Medulla oblongata (tissue), 1 donor: ENCODE measurements around the gene HNF1B.

Experiments
- DNase-seq: peaks from one replicate; pipeline ENCODE4 v3.0.0-alpha.2; 2015; ENCODE audit errors: extremely low spot score

The HNF1B gene

GRCh38 chr17:37761961-37762360 lies 17.1 kb upstream of the HNF1B start:
- no peak for DNase-seq

GRCh38 chr17:37761059-37761458 lies 16.2 kb upstream of the HNF1B start:
- no peak for DNase-seq

- DNase-seq = no peak
Observed at GRCh38 chr17:37759014-37759637, 14.3 kb upstream of the HNF1B start.

- no peak for DNase-seq
Observed at GRCh38 chr17:37756051-37756450, 11.2 kb upstream of the HNF1B start.

- DNase-seq = no peak
Observed at GRCh38 chr17:37755455-37755854, 10.6 kb upstream of the HNF1B start.

- no peak for DNase-seq
Observed at GRCh38 chr17:37754363-37754762, 9.5 kb upstream of the HNF1B start.

- DNase-seq = no peak
Observed at GRCh38 chr17:37752482-37752881, 7.6 kb upstream of the HNF1B start.

GRCh38 chr17:37750768-37751475 lies 6.1 kb upstream of the HNF1B start:
- DNase-seq = no peak

GRCh38 chr17:37750292-37750691 lies 5.4 kb upstream of the HNF1B start:
- DNase-seq = no peak

- no peak for DNase-seq
Observed at GRCh38 chr17:37747222-37747621, 2.4 kb upstream of the HNF1B start.

GRCh38 chr17:37746617-37747016 lies 1.8 kb upstream of the HNF1B start:
- no peak for DNase-seq

- DNase-seq = no peak
Observed at GRCh38 chr17:37745801-37746426, 1.1 kb upstream of the HNF1B start.

- DNase-seq = no peak
Observed at GRCh38 chr17:37744633-37744927, 279 bp downstream of the HNF1B start.

GRCh38 chr17:37743875-37744632 lies 805 bp downstream of the HNF1B start:
- DNase-seq = no peak

- no peak for DNase-seq
Observed at GRCh38 chr17:37743612-37743874, 1.3 kb downstream of the HNF1B start.

- no peak for DNase-seq
Observed at GRCh38 chr17:37742762-37743611, 1.9 kb downstream of the HNF1B start.

GRCh38 chr17:37742116-37742761 lies 2.6 kb downstream of the HNF1B start:
- no peak for DNase-seq

GRCh38 chr17:37741341-37742115 lies 3.3 kb downstream of the HNF1B start:
- DNase-seq = no peak

GRCh38 chr17:37740915-37741314 lies 3.9 kb downstream of the HNF1B start:
- DNase-seq = no peak

GRCh38 chr17:37737971-37738370 lies 6.9 kb downstream of the HNF1B start:
- DNase-seq = no peak

- no peak for DNase-seq
Observed at GRCh38 chr17:37737081-37737480, 7.8 kb downstream of the HNF1B start.
